Activated T-cell treated with anti-CD3 and anti-CD28 coated beads for 1 hour (primary cell): ENCODE measurements around the gene TBCA.
"Not testable (repeated sequence)": the region's sequence is repeated elsewhere in the genome, so short reads cannot be mapped to it uniquely, and the experiment has no call there.

Experiments
- DNase-seq: peaks from one replicate; pipeline ENCODE4 v3.0.0-alpha.2; 2020; ENCODE audit warnings: low read depth

TBCA gene

DNA sequence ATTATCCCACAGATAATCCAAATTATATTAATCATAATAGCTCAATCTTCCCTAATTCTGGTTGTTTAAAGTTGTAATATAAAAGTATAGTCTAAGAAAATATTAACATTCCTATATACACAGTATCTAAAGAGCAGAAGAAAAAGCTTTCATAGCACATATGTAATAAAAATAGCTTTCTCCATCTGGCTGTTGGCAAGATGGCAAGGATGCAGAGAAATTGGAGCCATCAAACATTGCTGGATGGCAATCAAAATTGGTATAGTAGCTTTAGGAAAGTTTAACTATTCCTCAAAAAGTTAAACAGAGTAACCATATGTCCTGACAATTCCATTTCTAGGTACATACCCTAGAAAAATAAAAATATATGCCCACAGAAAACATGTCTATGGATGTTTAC is 66.8 kb downstream of the TBCA start:
- DNase-seq, result no peak

DNA sequence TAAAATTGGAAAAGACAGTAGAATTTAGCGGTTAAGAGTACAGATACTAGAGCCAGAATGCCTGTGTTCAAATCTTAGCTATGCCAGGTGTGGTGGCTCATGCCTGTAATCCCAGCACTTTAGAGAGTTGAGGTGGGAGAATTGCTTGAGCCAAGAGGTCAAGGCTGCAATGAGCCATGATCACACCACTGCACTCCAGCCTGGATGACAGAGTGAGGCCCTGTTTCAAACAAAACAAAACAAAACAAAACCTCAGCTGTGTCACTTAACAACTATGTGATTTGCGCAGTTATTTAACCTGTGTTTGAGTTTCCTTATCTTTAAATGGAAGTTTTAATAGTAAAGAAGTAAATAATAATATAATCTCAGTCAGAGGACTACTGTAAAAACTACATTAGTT is 68.3 kb downstream of the TBCA start:
- DNase-seq, result no peak

- not testable (repeated sequence) for DNase-seq
Measured at GRCh38 chr5:77699569-77699968, 76.6 kb downstream of the TBCA start.

- DNase-seq, result no peak
Measured at GRCh38 chr5:77698920-77699319, 77.2 kb downstream of the TBCA start.

DNA sequence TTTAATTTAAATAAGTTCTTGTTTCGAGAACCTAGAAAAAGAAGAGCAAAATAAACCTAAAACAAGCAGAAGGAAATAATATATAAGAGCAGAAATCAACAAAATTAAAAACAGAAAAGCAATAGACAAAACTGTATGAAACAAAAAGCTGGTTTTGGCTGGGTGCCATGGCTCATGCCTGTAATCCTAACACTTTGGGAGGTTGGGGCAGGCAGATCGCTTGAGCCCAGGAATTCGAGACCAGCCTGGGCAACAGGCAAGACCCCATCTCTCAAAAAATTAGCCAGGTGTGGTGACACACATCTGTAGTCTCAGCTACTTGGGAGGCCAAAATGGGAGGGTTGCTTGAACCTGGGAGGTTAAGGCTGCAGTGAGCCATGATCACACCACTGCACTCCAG is 78.4 kb downstream of the TBCA start:
- DNase-seq, result no peak

DNA sequence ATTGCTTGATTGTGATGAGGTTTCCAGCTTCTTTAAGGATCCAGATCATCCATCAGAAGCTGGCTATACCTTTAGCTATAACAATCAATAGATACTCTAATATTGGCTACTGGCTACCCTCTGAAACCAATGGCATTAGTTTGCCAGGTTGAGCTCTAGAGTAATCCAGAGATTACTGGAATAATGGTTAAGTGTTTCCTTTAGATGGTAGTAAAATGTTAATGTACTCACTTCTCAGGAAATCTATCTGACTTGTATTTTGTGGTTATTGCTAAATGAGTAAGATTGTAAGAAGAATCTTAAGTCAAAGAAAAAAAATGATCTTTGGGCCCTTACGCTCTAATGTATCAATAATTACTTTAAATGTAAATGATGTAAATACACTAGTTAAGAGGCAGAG is 80.0 kb downstream of the TBCA start:
- DNase-seq, result no peak

DNA sequence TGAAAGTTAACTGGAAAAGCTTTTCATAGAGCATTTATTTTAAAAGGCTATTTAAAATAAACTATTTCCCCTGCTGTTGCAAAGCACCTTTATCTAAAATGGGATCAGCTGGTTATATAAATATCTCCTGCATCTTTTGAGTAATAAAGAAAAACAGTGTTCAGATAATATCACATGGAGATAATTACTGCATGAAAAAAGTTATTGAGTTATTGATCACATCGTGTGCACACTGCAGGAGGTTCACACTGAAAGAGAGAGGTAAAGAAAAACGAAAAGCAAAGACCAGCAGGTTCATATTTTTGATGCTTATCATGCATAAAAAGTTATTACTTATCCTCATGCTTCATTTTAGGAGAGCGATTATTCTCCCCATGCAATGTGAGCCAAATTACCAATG is 82.2 kb downstream of the TBCA start:
- no peak for DNase-seq

DNA sequence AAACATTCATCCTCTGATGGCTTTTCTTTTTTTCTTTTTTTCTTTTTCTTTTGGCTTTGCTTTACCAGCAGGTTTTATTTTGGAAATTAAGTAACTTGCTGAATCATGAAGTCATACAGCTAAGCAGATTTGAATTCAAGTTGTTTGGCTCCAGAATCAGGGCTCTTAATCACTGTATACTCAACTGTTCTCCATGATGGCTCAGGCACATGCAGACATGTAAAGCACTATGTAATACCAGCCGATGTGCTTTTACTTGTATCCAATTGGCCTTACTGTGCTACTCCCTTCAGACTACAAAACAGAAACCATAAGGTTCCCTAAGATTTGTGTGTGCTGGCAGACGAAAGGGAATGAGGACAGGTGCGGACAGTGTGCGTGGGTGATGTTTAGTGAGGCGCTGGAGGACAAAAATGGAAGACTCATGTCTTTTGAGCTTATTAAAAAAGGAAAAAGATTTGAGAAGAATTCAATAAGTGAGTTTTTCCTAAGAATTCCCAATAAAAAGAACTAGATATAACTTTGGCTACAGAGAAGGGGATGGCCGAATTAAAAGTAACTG is 92.9 kb downstream of the TBCA start:
- DNase-seq, result no peak

DNA sequence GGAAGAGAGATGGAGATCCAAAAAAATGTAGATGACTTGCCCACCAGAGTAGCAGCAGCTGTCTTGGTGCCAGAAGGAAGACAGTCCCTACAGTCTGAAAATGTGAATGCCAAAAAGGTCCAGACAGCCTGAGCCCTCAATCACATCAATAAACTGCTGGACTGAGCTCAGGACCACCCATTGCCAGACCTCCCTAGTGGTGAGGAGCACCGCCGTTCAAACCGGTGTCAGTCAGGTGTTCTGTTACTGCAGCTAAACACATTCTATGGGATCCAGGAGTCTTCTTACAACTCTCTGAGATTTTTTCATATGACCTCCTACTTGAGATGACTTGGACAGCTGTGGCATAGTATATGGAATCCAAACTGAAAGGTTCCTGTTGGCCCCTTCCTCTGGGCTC is 105.6 kb downstream of the TBCA start:
- DNase-seq, result no peak

DNA sequence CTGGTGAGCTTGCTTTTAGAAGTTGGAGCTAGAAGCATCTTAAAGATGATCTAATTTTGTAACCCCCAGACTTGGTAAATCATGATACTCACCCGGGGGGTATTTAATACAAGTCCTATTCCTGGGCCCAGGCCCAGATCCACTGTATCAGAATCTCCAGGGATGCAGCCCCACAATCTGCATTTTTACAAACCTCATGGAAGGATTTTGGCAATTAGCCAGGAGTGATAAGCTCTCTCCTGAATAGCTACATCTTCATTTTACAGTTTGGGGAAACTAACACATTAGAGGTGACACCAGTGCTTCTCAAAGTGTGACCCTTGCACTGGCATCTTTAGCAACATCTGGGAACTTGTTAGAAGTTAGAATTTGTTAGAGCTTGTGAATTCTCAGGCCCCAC is 106.5 kb downstream of the TBCA start:
- DNase-seq, result no peak

DNA sequence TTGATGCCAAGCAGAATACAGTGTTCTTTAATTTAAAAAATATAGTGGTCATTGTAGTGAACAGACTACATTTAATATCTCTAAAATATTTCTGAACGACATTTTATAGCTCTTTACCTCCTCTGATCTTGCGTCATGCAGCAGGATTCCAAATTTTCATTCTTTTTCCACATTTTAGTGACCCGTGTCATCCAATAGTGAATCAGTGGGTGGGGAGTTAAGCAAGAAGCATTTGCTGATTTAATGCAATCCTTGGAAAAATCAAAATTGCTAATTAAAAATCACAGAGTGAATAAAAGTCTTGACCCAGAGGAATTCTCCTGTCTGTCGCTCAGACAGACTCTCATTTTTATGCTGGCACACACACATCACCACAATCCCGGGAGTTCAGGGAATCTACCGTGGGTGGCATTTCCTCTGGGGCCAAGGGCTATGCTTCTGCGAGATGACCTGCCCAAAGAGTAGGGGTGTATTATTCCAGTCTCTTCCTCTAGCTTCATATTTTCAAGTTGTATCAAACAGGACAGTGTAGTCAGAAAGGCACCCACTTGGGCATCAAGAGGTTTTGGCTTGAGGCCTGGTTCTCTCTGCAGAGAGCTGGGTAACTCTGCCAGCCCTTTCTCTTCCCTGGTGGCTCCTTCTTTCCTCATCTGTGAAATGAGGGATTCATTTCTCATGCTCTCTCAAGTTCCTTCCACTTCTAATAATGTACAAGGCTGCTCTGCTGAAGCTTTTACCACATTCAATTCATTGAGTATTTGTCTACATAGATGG is 112.9 kb downstream of the TBCA start:
- DNase-seq, result no peak

DNA sequence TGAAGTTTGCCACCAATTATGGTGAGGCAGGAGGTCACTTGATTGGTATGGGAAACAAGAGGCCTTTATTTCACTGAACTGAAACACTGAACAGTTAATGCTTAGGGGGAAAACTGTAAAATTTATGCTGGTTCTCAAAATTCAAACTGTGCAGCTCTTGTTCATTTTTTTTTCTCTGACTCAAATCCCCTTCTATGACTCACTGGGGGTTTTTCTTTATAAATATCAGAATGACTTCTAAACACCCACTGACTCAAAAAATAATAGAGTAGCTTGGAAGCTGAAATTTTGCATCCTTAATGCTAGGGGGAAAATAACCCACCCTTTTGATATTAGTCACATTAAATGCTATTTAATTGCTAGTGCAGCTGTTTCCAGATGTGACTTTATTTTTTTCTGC is 113.5 kb downstream of the TBCA start:
- no peak for DNase-seq

DNA sequence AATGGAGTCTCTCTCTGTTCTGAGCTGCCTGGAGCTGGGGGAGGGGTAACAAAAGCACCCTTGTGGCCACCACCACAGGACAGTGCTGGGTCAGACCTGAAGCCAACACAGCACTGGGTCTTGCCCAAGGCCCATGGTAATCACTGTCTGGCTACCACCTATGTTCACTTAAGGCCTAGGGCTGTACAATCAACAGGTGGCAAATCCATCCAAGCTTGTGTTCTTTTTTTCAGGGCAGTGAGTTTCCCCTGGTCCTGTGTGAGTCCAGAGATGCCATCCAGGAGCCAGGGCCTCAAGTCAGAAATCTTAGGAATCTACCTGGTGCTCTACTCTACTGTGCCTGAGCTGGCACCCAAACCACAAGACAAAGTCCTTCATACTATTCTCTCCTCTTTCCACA is 117.5 kb downstream of the TBCA start:
- no peak for DNase-seq

GRCh38 chr5:77651343-77651742 is 124.8 kb downstream of the TBCA start:
- no peak for DNase-seq

DNA sequence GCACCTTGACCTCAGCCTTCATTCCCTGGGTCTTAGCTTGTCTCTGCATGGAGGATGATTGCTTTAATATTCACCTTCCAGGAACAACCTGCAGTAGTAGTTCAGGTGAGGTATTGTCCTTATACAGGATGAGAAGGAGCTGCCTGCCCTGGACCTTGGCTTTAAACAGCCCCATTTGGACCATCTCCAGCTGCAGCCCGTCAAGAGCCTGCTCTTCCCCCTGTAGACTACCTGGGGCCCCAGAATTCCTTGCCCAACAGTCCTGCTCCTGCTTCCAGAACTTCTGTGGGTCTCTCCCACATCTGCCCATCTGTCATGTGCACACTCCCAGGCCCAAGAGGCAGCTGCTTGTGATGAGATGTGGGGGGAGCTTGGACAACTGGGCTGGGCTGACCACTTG is 125.5 kb downstream of the TBCA start:
- DNase-seq, result no peak

- DNase-seq, result no peak
Measured at GRCh38 chr5:77649776-77650175, 126.4 kb downstream of the TBCA start.

- no peak for DNase-seq
Measured at GRCh38 chr5:77645995-77646639, 130.0 kb downstream of the TBCA start.

GRCh38 chr5:77645158-77645994 is 130.8 kb downstream of the TBCA start:
- DNase-seq, result no peak

DNA sequence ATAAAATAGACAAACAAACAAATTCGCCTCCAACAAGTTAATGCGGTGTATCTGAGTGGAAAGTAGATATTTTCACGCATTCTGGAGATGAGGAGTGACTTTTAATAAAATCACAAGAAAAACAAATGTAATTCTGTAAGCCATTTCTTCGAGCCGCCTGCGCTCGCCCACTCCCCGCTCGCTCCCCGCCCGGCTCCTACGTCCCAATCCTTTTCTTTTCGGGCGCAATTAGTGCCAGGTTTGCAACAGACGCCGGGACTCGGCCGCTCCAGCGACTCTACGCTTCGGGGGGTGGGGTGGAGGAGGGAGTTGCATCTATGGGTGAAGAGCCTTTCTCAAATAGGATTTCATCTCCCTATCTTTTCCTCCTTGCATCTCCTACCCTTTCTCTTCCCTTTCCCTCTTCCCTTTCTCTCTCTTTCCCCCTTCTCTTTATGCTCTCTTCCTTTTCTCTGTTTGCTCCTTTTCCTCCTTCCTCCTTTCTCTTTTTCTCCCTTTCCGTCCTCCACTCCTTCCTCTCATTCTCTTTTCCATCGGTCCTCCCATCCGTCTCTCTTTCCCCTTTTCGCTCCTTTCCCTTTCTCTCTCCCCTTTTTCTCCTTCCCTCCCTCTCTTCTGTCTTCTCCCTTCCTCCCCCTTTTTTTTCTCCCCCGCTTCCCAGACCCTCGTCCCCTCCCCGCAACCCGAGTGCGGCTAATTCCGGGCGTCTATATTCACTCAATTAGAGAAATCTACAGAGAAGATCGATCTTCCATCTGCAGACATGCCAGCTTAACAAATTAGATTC is 131.6 kb downstream of the TBCA start:
- DNase-seq, result no peak

- no peak for DNase-seq
Measured at GRCh38 chr5:77643654-77644370, 132.3 kb downstream of the TBCA start.
